Stimulated activated CD4-positive, alpha-beta T cell treated with anti-CD3 and anti-CD28 coated beads, Interleukin-12 subunit alpha, Interleukin-12 subunit beta, amount 100 ng/mL, for 24 hours (primary cell): ENCODE data around the gene TMEM44.
"Not testable (repeated sequence)": the region's sequence is repeated elsewhere in the genome, so short reads cannot be mapped to it uniquely, and the experiment has no call there.

Source experiments
- DNase-seq, 2 experiments: peaks; one replicate each; pipeline ENCODE4 v3.0.0-alpha.2; 2020; ENCODE audit warnings: low read depth in 2 of 2

The TMEM44 gene

GRCh38 chr3:194642769-194643168, 9.6 kb upstream of the TMEM44 start:
- no peak for DNase-seq

- peak in 1 of 2 experiments; percentile 17 for DNase-seq
Measured at GRCh38 chr3:194640829-194641228, 7.6 kb upstream of the TMEM44 start.

- no peak for DNase-seq
Measured at GRCh38 chr3:194638991-194639605, 5.9 kb upstream of the TMEM44 start.

GRCh38 chr3:194637541-194638400, 4.6 kb upstream of the TMEM44 start:
- no peak for DNase-seq

- DNase-seq, result no peak
Measured at GRCh38 chr3:194637066-194637465, 3.8 kb upstream of the TMEM44 start.

- DNase-seq, result peak in 1 of 2 experiments; percentile 28
Measured at GRCh38 chr3:194632809-194633348, 340 bp downstream of the TMEM44 start.

- no peak for DNase-seq
Measured at GRCh38 chr3:194632226-194632808, 902 bp downstream of the TMEM44 start.

GRCh38 chr3:194631696-194632095, 1.5 kb downstream of the TMEM44 start:
- DNase-seq, result no peak

GRCh38 chr3:194630681-194631080, 2.5 kb downstream of the TMEM44 start:
- DNase-seq, result not testable (repeated sequence)

- DNase-seq, result no peak
Measured at GRCh38 chr3:194624956-194625355, 8.3 kb downstream of the TMEM44 start.

- DNase-seq, result no peak
Measured at GRCh38 chr3:194623449-194624290, 9.5 kb downstream of the TMEM44 start.

- no peak for DNase-seq
Measured at GRCh38 chr3:194622621-194623340, 10.4 kb downstream of the TMEM44 start.

GRCh38 chr3:194621947-194622346, 11.3 kb downstream of the TMEM44 start:
- DNase-seq, result no peak

GRCh38 chr3:194620196-194620595, 13.0 kb downstream of the TMEM44 start:
- no peak for DNase-seq

GRCh38 chr3:194619741-194620140, 13.5 kb downstream of the TMEM44 start:
- DNase-seq, result no peak

GRCh38 chr3:194618858-194619608, 14.2 kb downstream of the TMEM44 start:
- no peak for DNase-seq

- DNase-seq, result no peak
Measured at GRCh38 chr3:194617827-194618226, 15.4 kb downstream of the TMEM44 start.

GRCh38 chr3:194617143-194617671, 16.0 kb downstream of the TMEM44 start:
- no peak for DNase-seq

- no peak for DNase-seq
Measured at GRCh38 chr3:194615226-194615625, 18.0 kb downstream of the TMEM44 start.

GRCh38 chr3:194612221-194612620, 21.0 kb downstream of the TMEM44 start:
- DNase-seq, result no peak
